Stomach (tissue), 9 donors: ENCODE measurements around the gene EEF2K. TPM values are rescaled to one million over a fixed set of nuclear protein-coding genes. Genes with fewer than 3 reads are reported as not detected.

ENCODE experiments used
- DNase-seq, 2 donors: peaks; one replicate each; pipeline versions ENCODE4 v3.0.0 to v3.0.0-alpha.2; 2013 to 2019
- H3K27ac ChIP-seq, 5 donors: fragments of 200-600 bp in 4 of 5; sonication (generic) in 4 of 5; one replicate each; pipeline ENCODE4 v1.5.1; 2013 to 2019; ENCODE audit warnings: mild to moderate bottlenecking in 1 of 5, moderate library complexity in 1 of 5
- H3K27me3 ChIP-seq, 3 donors: fragments of 200-600 bp; sonication (generic); one replicate each; pipeline ENCODE4 v1.5.1; 2017 to 2019; ENCODE audit warnings: mixed run types in 1 of 3
- H3K36me3 ChIP-seq, 4 donors: fragments of 200-600 bp; sonication (generic); 1 replicate in 3 of 4; 2 replicates in 1 of 4; pipeline ENCODE4 v1.5.1; 2016 to 2019
- H3K4me1 ChIP-seq, 4 donors: fragments of 200-600 bp; sonication (generic); one replicate each; pipeline ENCODE4 v1.5.1; 2016 to 2019
- H3K4me3 ChIP-seq, 4 donors: fragments of 200-600 bp; sonication (generic) in 3 of 4; one replicate each; pipeline ENCODE4 v1.5.1; 2016 to 2019; ENCODE audit warnings: mild to moderate bottlenecking in 1 of 4
- H3K9me3 ChIP-seq, 4 donors: fragments of 200-600 bp; sonication (generic); one replicate each; pipeline ENCODE4 v1.5.1; 2016 to 2019
- CTCF ChIP-seq, 7 experiments: fragments of 450-650 bp in 4 of 7; fragments of 200-600 bp in 3 of 7; sonication (generic) in 3 of 7; IDR thresholded peaks; one replicate each; pipeline ENCODE4 v1.5.1; 2016 to 2019; ENCODE audit warnings: antibody characterized with exemption in 7 of 7, control low read depth in 2 of 7, mild to moderate bottlenecking in 1 of 7
- EP300 ChIP-seq: sonication (generic); formaldehyde crosslinking; IDR thresholded peaks from one replicate; pipeline ENCODE4 v1.6.1; 2017; ENCODE audit warnings: antibody characterized with exemption
- POLR2A ChIP-seq, 4 donors: fragments of 450-650 bp; IDR thresholded peaks; one replicate each; pipeline ENCODE4 v1.6.1; 2016; ENCODE audit warnings: antibody characterized with exemption in 4 of 4, control low read depth in 2 of 4, mild to moderate bottlenecking in 1 of 4, moderate library complexity in 1 of 4
- POLR2AphosphoS5 ChIP-seq, 3 donors: sonication (generic); formaldehyde crosslinking; IDR thresholded peaks; one replicate each; pipeline ENCODE4 v1.6.1; 2016; ENCODE audit warnings: antibody characterized with exemption in 3 of 3
- WGBS, 5 donors: extraction: QIAGEN DNeasy Blood & Tissue Kit in 3 of 5; methylation state at CpG; one replicate each; pipeline versions ENCODE4 v1.1.5 to v1.1.7; 2013 to 2018; 5-methylcytosine and 5-hydroxymethylcytosine counted together
- intact Hi-C: fragments of 100-400 bp; cut with DNase I; formaldehyde crosslinking; loops from one replicate; pipeline ENCODE4 v1.15.1; 2023; ENCODE audit warnings: low total_unique reads
- polyA plus RNA-seq, 3 donors: library from polyadenylated mRNA; stranded (reverse); fragments of 200-250 nt; gene quantifications; one replicate each; pipeline ENCODE4 v1.2.3, GENCODE V29; 2013
- total RNA-seq, 5 donors: library from RNA; depleted of rRNA; stranded (reverse); fragments of >200 nt; gene quantifications; one replicate each; pipeline versions ENCODE4 v1.1.0 to v1.2.3, GENCODE V29; 2014 to 2016
- donor health status: healthy with polysubstance abuse.
- donor health status: Bipolar disorder and iron deficiency.
- donor health status: healthy.

The EEF2K gene
- total and polyA plus RNA-seq, 8 donors, result 3.4 to 170 (median 27.1) TPM

GRCh38 chr16:22315979-22316378 lies 109.9 kb downstream of the EEF2K start:
- Histone ChIP-seq H3K27ac (no peak overlapping the region), H3K4me1 (peaks cover 0 to 2% (median under 1%) of the 10 kb centered on the region in 4 donors), H3K9me3 (no peaks in the 10 kb centered on the region), H3K36me3 (peaks cover 68 to 100% (median 100%) of the 10 kb centered on the region in 4 donors), H3K27me3 (no peaks in the 10 kb centered on the region), H3K4me3 (no peak overlapping the region)
- no peak for DNase-seq
- intact Hi-C loops, result no loop called here
- 90 to 100% (median 92%) methylated on average over 1 of the region's 1 CpG for WGBS, 5 donors
- no peak for TF ChIP-seq CTCF (IDR thresholded peaks at IDR 0.05)
- TF ChIP-seq POLR2A (IDR thresholded peaks at IDR 0.05), result no peak
- TF ChIP-seq POLR2AphosphoS5 (IDR thresholded peaks at IDR 0.05), result no peak
- no peak for TF ChIP-seq EP300

GRCh38 chr16:22316411-22316811 lies 110.3 kb downstream of the EEF2K start:
- no peak overlapping the region for H3K4me3 ChIP-seq
- intact Hi-C loops, result no loop called here
- H3K36me3 ChIP-seq, result peaks cover 67 to 100% (median 99%) of the 10 kb centered on the region in 4 donors

GRCh38 chr16:22317001-22317530 lies 111.0 kb downstream of the EEF2K start:
- Histone ChIP-seq H3K27me3 (no peaks in the 10 kb centered on the region), H3K9me3 (no peaks in the 10 kb centered on the region), H3K4me3 (no peak overlapping the region), H3K36me3 (peaks cover 67 to 100% (median 99%) of the 10 kb centered on the region in 4 donors), H3K27ac (no peak overlapping the region), H3K4me1 (peaks cover 0 to 12% (median 5%) of the 10 kb centered on the region in 4 donors)
- WGBS, 5 donors, result 82 to 86% (median 85%) methylated on average over 8 to 17 of the region's 17 CpGs
- intact Hi-C loops, result no loop called here
- no peak for TF ChIP-seq POLR2A (IDR thresholded peaks at IDR 0.05)
- no peak for TF ChIP-seq EP300
- TF ChIP-seq POLR2AphosphoS5 (IDR thresholded peaks at IDR 0.05), result no peak
- no peak for TF ChIP-seq CTCF (IDR thresholded peaks at IDR 0.05)
- DNase-seq, result no peak

More at GRCh38 chr16:22316411-22316811, 110.3 kb downstream of the EEF2K start:
- Histone ChIP-seq H3K27ac (no peak overlapping the region), H3K4me1 (peaks cover 0 to 6% (median 2%) of the 10 kb centered on the region in 4 donors), H3K27me3 (no peaks in the 10 kb centered on the region), H3K9me3 (no peaks in the 10 kb centered on the region)
- no peak for DNase-seq
- WGBS, 5 donors, result 80 to 93% (median 88%) methylated on average over 2 to 9 of the region's 9 CpGs
- TF ChIP-seq EP300, result no peak
- no peak for TF ChIP-seq POLR2AphosphoS5 (IDR thresholded peaks at IDR 0.05)
- TF ChIP-seq POLR2A (IDR thresholded peaks at IDR 0.05), result no peak
- no peak for TF ChIP-seq CTCF (IDR thresholded peaks at IDR 0.05)

GRCh38 chr16:22317625-22318024 lies 111.5 kb downstream of the EEF2K start:
- H3K27me3 ChIP-seq, result no peaks in the 10 kb centered on the region
- peaks cover 0 to 12% (median 5%) of the 10 kb centered on the region in 4 donors for H3K4me1 ChIP-seq
- no peak overlapping the region for H3K27ac ChIP-seq
- DNase-seq, result no peak
- intact Hi-C loops, result no loop called here
- H3K36me3 ChIP-seq, result peaks cover 63 to 100% (median 99%) of the 10 kb centered on the region in 4 donors
- 88 to 94% (median 93%) methylated on average over 6 of the region's 6 CpGs for WGBS, 5 donors
- no peak for TF ChIP-seq POLR2AphosphoS5 (IDR thresholded peaks at IDR 0.05)
- TF ChIP-seq EP300, result no peak
- TF ChIP-seq POLR2A (IDR thresholded peaks at IDR 0.05), result no peak
- no peak for TF ChIP-seq CTCF (IDR thresholded peaks at IDR 0.05)
- no peaks in the 10 kb centered on the region for H3K9me3 ChIP-seq
- no peak overlapping the region for H3K4me3 ChIP-seq
